Islet precursor cell (in vitro differentiated cells): ENCODE data around the gene IL22RA1.

Source experiments
- DNase-seq: peaks from one replicate; pipeline ENCODE4 v3.0.0-alpha.2; 2018

Gene IL22RA1

GRCh38 chr1:24070821-24071393 lies 72.0 kb downstream of the IL22RA1 start:
- peak; percentile 89 for DNase-seq

GRCh38 chr1:24069817-24070216 lies 73.1 kb downstream of the IL22RA1 start:
- no peak for DNase-seq
